H9 (cell line): Measurements from ENCODE around the gene SSBP2. TPM values are rescaled to one million over a fixed set of nuclear protein-coding genes. Genes with fewer than 3 reads are reported as not detected.

Experiments
- DNase-seq: peaks from one replicate; pipeline ENCODE4 v3.0.0-alpha.2; 2017
- H2AFZ ChIP-seq: one replicate; pipeline ENCODE4 v1.6.1; 2013; ENCODE audit warnings: mild to moderate bottlenecking, low read length, control low read depth, moderate library complexity
- H2AK5ac ChIP-seq: 2 replicates; pipeline ENCODE4 v1.6.1; 2013; ENCODE audit warnings: low read length, control low read depth, mixed read lengths; ENCODE audit not compliant: insufficient read length
- H2BK120ac ChIP-seq: one replicate; pipeline ENCODE4 v1.6.1; 2013; ENCODE audit warnings: low read depth, mild to moderate bottlenecking, low read length, control low read depth, inconsistent platforms; ENCODE audit not compliant: poor library complexity, severe bottlenecking
- H2BK12ac ChIP-seq: 2 replicates; pipeline ENCODE4 v1.6.1; 2013; ENCODE audit warnings: low read length, control low read depth, mixed read lengths, low read depth; ENCODE audit not compliant: insufficient read length
- H2BK15ac ChIP-seq: 2 replicates; pipeline ENCODE4 v1.6.1; 2013; ENCODE audit warnings: low read depth, low read length, control low read depth
- H2BK20ac ChIP-seq: one replicate; pipeline ENCODE4 v1.6.1; 2013; ENCODE audit warnings: low read depth, mild to moderate bottlenecking, low read length, control low read depth, inconsistent platforms; ENCODE audit not compliant: poor library complexity, severe bottlenecking
- H2BK5ac ChIP-seq: 2 replicates; pipeline ENCODE4 v1.6.1; 2013; ENCODE audit warnings: low read length, control low read depth, mixed read lengths; ENCODE audit not compliant: insufficient read length
- H3K14ac ChIP-seq: 2 replicates; pipeline ENCODE4 v1.6.1; 2013; ENCODE audit warnings: low read length, control low read depth; ENCODE audit not compliant: insufficient read depth
- H3K18ac ChIP-seq: 2 replicates; pipeline ENCODE4 v1.6.1; 2013; ENCODE audit warnings: low read depth, mild to moderate bottlenecking, mixed read lengths, low read length, control low read depth; ENCODE audit not compliant: insufficient read length
- H3K23ac ChIP-seq: 2 replicates; pipeline ENCODE4 v1.6.1; 2013; ENCODE audit warnings: low read length, control low read depth, mixed read lengths, low read depth; ENCODE audit not compliant: insufficient read length
- H3K23me2 ChIP-seq: 2 replicates; pipeline ENCODE4 v1.6.1; 2013; ENCODE audit warnings: low read depth, mild to moderate bottlenecking, mixed read lengths, low read length, control low read depth; ENCODE audit not compliant: insufficient read length, poor library complexity, severe bottlenecking
- H3K27ac ChIP-seq: 2 replicates; pipeline ENCODE4 v1.5.1; 2013; ENCODE audit warnings: low read length, control low read depth, mixed read lengths, low read depth; ENCODE audit not compliant: insufficient read length
- H3K27me3 ChIP-seq: 2 replicates; pipeline ENCODE4 v1.6.1; 2013; ENCODE audit warnings: low read length, control low read depth, inconsistent platforms; ENCODE audit not compliant: insufficient read depth
- H3K4ac ChIP-seq: 2 replicates; pipeline ENCODE4 v1.6.1; 2013; ENCODE audit warnings: low read depth, mild to moderate bottlenecking, control low read depth, inconsistent platforms, low read length, moderate library complexity
- H3K4me1 ChIP-seq: 2 replicates; pipeline ENCODE4 v1.6.1; 2013; ENCODE audit warnings: low read length, control low read depth, inconsistent platforms; ENCODE audit not compliant: insufficient read depth
- H3K4me2 ChIP-seq: 2 replicates; pipeline ENCODE4 v1.6.1; 2013; ENCODE audit warnings: low read length, control low read depth, mixed read lengths; ENCODE audit not compliant: insufficient read length, insufficient read depth
- H3K56ac ChIP-seq: 2 replicates; pipeline ENCODE4 v1.6.1; 2013; ENCODE audit warnings: low read depth, mild to moderate bottlenecking, mixed read lengths, low read length, control low read depth; ENCODE audit not compliant: insufficient read length
- H3K79me1 ChIP-seq: 2 replicates; pipeline ENCODE4 v1.6.1; 2013; ENCODE audit warnings: low read depth, mild to moderate bottlenecking, moderate library complexity, low read length, control low read depth, inconsistent platforms; ENCODE audit not compliant: insufficient read depth, poor library complexity, severe bottlenecking
- H3K79me2 ChIP-seq: 2 replicates; pipeline ENCODE4 v1.6.1; 2013; ENCODE audit warnings: low read length, control low read depth, inconsistent platforms; ENCODE audit not compliant: insufficient read depth
- H3K9ac ChIP-seq: 2 replicates; pipeline ENCODE4 v1.6.1; 2013; ENCODE audit warnings: low read length, control low read depth, mixed read lengths; ENCODE audit not compliant: insufficient read length; ENCODE audit errors: extremely low read depth
- H3K9me3 ChIP-seq: one replicate; pipeline ENCODE4 v1.6.1; 2013; ENCODE audit warnings: low read depth, low read length, inconsistent platforms; ENCODE audit not compliant: control insufficient read depth
- H3T11ph ChIP-seq: one replicate; pipeline ENCODE4 v1.6.1; 2013; ENCODE audit warnings: mild to moderate bottlenecking, low read length, control low read depth, inconsistent platforms
- H4K20me1 ChIP-seq: one replicate; pipeline ENCODE4 v1.6.1; 2013; ENCODE audit not compliant: control insufficient read depth, insufficient read length, insufficient read depth
- H4K5ac ChIP-seq: 2 replicates; pipeline ENCODE4 v1.6.1; 2013; ENCODE audit warnings: low read depth, mild to moderate bottlenecking, mixed read lengths, low read length, control low read depth; ENCODE audit not compliant: insufficient read length
- H4K8ac ChIP-seq: replicated peaks from 2 replicates; pipeline ENCODE4 v1.6.1; 2013; ENCODE audit warnings: low read length, control low read depth, mixed read lengths, low read depth; ENCODE audit not compliant: insufficient read length
- H4K91ac ChIP-seq: 2 replicates; pipeline ENCODE4 v1.6.1; 2013; ENCODE audit warnings: low read depth, mild to moderate bottlenecking, moderate library complexity, mixed read lengths, low read length, control low read depth; ENCODE audit not compliant: insufficient read length
- H3K27ac Mint-ChIP-seq, 3 experiments: 2 replicates in 2 of 3; 3 replicates in 1 of 3; pipeline ENCODE4 v1.8.0; 2020 to 2021; ENCODE audit warnings: mixed read lengths in 3 of 3, mild to moderate bottlenecking in 1 of 3, moderate library complexity in 1 of 3
- H3K27me3 Mint-ChIP-seq: 2 replicates; pipeline ENCODE4 v1.8.0; 2021; ENCODE audit warnings: low read depth, mild to moderate bottlenecking, moderate library complexity, mixed read lengths
- H3K36me3 Mint-ChIP-seq, 3 experiments: 2 replicates in 2 of 3; 3 replicates in 1 of 3; pipeline ENCODE4 v1.8.0; 2020 to 2021; ENCODE audit warnings: low read depth in 3 of 3, mixed read lengths in 3 of 3; ENCODE audit not compliant: insufficient read depth in 1 of 3
- H3K4me1 Mint-ChIP-seq, 2 experiments: 2 replicates each; pipeline ENCODE4 v1.8.0; 2020; ENCODE audit warnings: mixed read lengths in 2 of 2
- H3K4me3 Mint-ChIP-seq, 2 experiments: 2 replicates in 1 of 2; 3 replicates in 1 of 2; pipeline ENCODE4 v1.8.0; 2020 to 2021; ENCODE audit warnings: mild to moderate bottlenecking in 2 of 2, mixed read lengths in 2 of 2, moderate library complexity in 1 of 2
- H3K9me3 Mint-ChIP-seq, 2 experiments: 2 replicates in 1 of 2; 3 replicates in 1 of 2; pipeline ENCODE4 v1.8.0; 2020; ENCODE audit warnings: mild to moderate bottlenecking in 2 of 2, mixed read lengths in 2 of 2, moderate library complexity in 1 of 2
- CTCF ChIP-seq: fragments of 200-600 bp; sonication (generic); conservative IDR thresholded peaks from 3 replicates; pipeline ENCODE4 v1.8.0; 2021; ENCODE audit warnings: antibody characterized with exemption, mild to moderate bottlenecking
- WGBS: extraction: QIAGEN DNeasy Blood & Tissue Kit; methylation state at CpG from one replicate; pipeline ENCODE4 v1.1.7; 2013; ENCODE audit warnings: missing lambda C conversion rate, low lambda C conversion rate, mixed read lengths; ENCODE audit not compliant: insufficient read length; ENCODE audit errors: extremely low coverage; 5-methylcytosine and 5-hydroxymethylcytosine counted together
- total RNA-seq: library from RNA; stranded (reverse); gene quantifications from 2 replicates; pipeline ENCODE4 v1.2.1, GENCODE V29; 2021

Gene SSBP2
- total RNA-seq, 1 experiment from 2014 or later: 35.6 TPM

GRCh38 chr5:81495286-81495685 lies 255.6 kb downstream of the SSBP2 start:
- Histone ChIP-seq H3K18ac (no peak overlapping the region), H4K20me1 (no peaks in the 10 kb centered on the region), H3K4me2 (no peak overlapping the region), H2BK5ac (no peak overlapping the region), H4K91ac (no peak overlapping the region), H2BK20ac (no peak overlapping the region), H3T11ph (no peak overlapping the region), H2AK5ac (no peak overlapping the region), H2BK15ac (no peak overlapping the region), H3K79me2 (no peaks in the 10 kb centered on the region), H3K9me3 (no peaks in the 10 kb centered on the region), H3K27ac (no peak overlapping the region), H3K27me3 (no peaks in the 10 kb centered on the region), H4K8ac (no peak overlapping the region), H2BK12ac (no peak overlapping the region), H3K9ac (no peak overlapping the region), H3K23ac (no peak overlapping the region), H3K4ac (no peak overlapping the region), H3K79me1 (no peaks in the 10 kb centered on the region), H3K23me2 (no peaks in the 10 kb centered on the region), H2BK120ac (no peak overlapping the region), H2AFZ (no peak overlapping the region), H4K5ac (no peak overlapping the region), H3K4me1 (no peaks in the 10 kb centered on the region), H3K14ac (no peak overlapping the region), H3K56ac (no peak overlapping the region)
- Mint-ChIP-seq H3K36me3 (no peaks in the 10 kb centered on the region), H3K9me3 (no peaks in the 10 kb centered on the region), H3K4me3 (no peak overlapping the region), H3K27ac (no peak overlapping the region), H3K27me3 (no peaks in the 10 kb centered on the region), H3K4me1 (0 out of 4 replicates have a peak, but pooled peaks cover 0 to 2% of the 10 kb centered on the region in 2 experiments)
- no peak for TF ChIP-seq CTCF
- DNase-seq: no peak
- no CpG with 5 or more reads among the region's 3 CpGs for WGBS
